Neural progenitor cell (in vitro differentiated cells): ENCODE data around the gene PTPRN2.

Source experiments
- CTCF ChIP-seq: fragments of 200-600 bp; sonication (generic); IDR thresholded peaks from 2 replicates; pipeline ENCODE4 v1.5.1; 2017; ENCODE audit warnings: antibody characterized with exemption, mild to moderate bottlenecking
- EZH2 ChIP-seq: fragments of 200-600 bp; sonication (generic); IDR thresholded peaks from 2 replicates; pipeline ENCODE4 v1.6.1; 2017; ENCODE audit warnings: antibody characterized with exemption, mild to moderate bottlenecking, moderate library complexity
- EZH2phosphoT487 ChIP-seq: fragments of 200-600 bp; sonication (generic); IDR thresholded peaks from 2 replicates; pipeline ENCODE4 v1.6.1; 2017; ENCODE audit warnings: antibody characterized with exemption

GRCh38 chr7:157861031-157861491 is 726.6 kb downstream of the PTPRN2 start:
- TF ChIP-seq CTCF, result no peak
- TF ChIP-seq EZH2, result no peak
- TF ChIP-seq EZH2phosphoT487, result no peak
